IMR-90 (cell line): ENCODE results near the gene RANBP10.

Experiments
- CHD1 ChIP-seq: IDR thresholded peaks from 2 replicates; pipeline ENCODE4 v1.6.1; 2012; ENCODE audit warnings: low read depth, low read length, improper control_type of control experiment
- CTCF ChIP-seq: conservative IDR thresholded peaks from 2 replicates; pipeline ENCODE4 v1.5.1; 2012; ENCODE audit warnings: mild to moderate bottlenecking, low read depth, low read length, improper control_type of control experiment
- FOS ChIP-seq: fragments of 150-350 bp; IDR thresholded peaks from 2 replicates; pipeline ENCODE4 v1.6.1; 2016; ENCODE audit warnings: low read depth, low read length
- MXI1 ChIP-seq: IDR thresholded peaks from 2 replicates; pipeline ENCODE4 v1.6.1; 2012; ENCODE audit warnings: low read depth, mild to moderate bottlenecking, low read length, moderate library complexity, borderline replicate concordance
- NFE2L2 ChIP-seq: fragments of 150-350 bp; IDR thresholded peaks from 2 replicates; pipeline ENCODE4 v1.6.1; 2016; ENCODE audit warnings: low read depth, mild to moderate bottlenecking, low read length
- POLR2A ChIP-seq: IDR thresholded peaks from 2 replicates; pipeline ENCODE4 v1.6.1; 2012; ENCODE audit warnings: mild to moderate bottlenecking, low read depth, low read length
- RAD21 ChIP-seq: IDR thresholded peaks from 2 replicates; pipeline ENCODE4 v1.6.1; 2012; ENCODE audit warnings: low read length, improper control_type of control experiment
- RCOR1 ChIP-seq: IDR thresholded peaks from 2 replicates; pipeline ENCODE4 v1.6.1; 2012; ENCODE audit warnings: mild to moderate bottlenecking, low read length, improper control_type of control experiment; ENCODE audit not compliant: insufficient replicate concordance
- SMC3 ChIP-seq: fragments of 150-350 bp; IDR thresholded peaks from 2 replicates; pipeline ENCODE4 v1.6.1; 2016; ENCODE audit warnings: low read depth, mild to moderate bottlenecking, antibody characterized with exemption, low read length, moderate library complexity
- USF2 ChIP-seq: fragments of 150-350 bp; IDR thresholded peaks from 2 replicates; pipeline ENCODE4 v1.6.1; 2017; ENCODE audit warnings: mild to moderate bottlenecking, antibody characterized with exemption, low read length, low read depth

- TF ChIP-seq MXI1 (no peak), FOS (no peak), SMC3 (no peak), CTCF (no peak), POLR2A (no peak), RCOR1 (no peak), RAD21 (no peak), NFE2L2 (no peak), CHD1 (no peak), USF2 (no peak)
Measured at GRCh38 chr16:67734731-67735201, 71.6 kb downstream of the RANBP10 start.
